SK-N-SH (cell line): ENCODE results near the gene TMC1. TPM values are rescaled to one million over a fixed set of nuclear protein-coding genes. Genes with fewer than 3 reads are reported as not detected.

Experiments
- CTCF ChIA-PET: fragments of 300-600, 350-600 bp; formaldehyde crosslinking; extraction: SDS; loops from one replicate; lab custom pipeline; 2021; lab: Yijun Ruan, JAX
- POLR2A ChIA-PET: fragments of 350-600 bp; sonication (Branson Sonifier 250); formaldehyde crosslinking; extraction: SDS; loops from one replicate; lab custom pipeline; 2020; ENCODE audit warnings: antibody characterized with exemption, inconsistent platforms; lab: Yijun Ruan, JAX
- DNase-seq: peaks from one replicate; pipeline ENCODE4 v3.0.0; 2012
- H2AFZ ChIP-seq: fragments of 200-600 bp; sonication (generic); 2 replicates; pipeline ENCODE4 v1.8.1; 2016; ENCODE audit warnings: antibody characterized with exemption, mild to moderate bottlenecking, low read depth
- H3F3A ChIP-seq: fragments of 200-600 bp; sonication (generic); replicated peaks from 2 replicates; pipeline ENCODE3; 2016; ENCODE audit warnings: antibody characterized with exemption, mild to moderate bottlenecking; ENCODE audit not compliant: insufficient read depth
- H3K27ac ChIP-seq, 2 experiments: fragments of 200-500 bp in 1 of 2; fragments of 200-600 bp in 1 of 2; sonication (Bioruptor generic) in 1 of 2; sonication (generic), shearing (Covaris generic) in 1 of 2; 2 replicates each; pipeline versions ENCODE4 v1.5.1 to v1.6.1; 2014 to 2016; ENCODE audit warnings: low read depth in 2 of 2, inconsistent platforms in 1 of 2, low read length in 1 of 2, mild to moderate bottlenecking in 1 of 2, mixed read lengths in 1 of 2
- H3K27me3 ChIP-seq: fragments of 200-600 bp; sonication (generic), shearing (Covaris generic); 2 replicates; pipeline ENCODE4 v1.6.1; 2016; ENCODE audit warnings: mixed run types; ENCODE audit not compliant: insufficient read depth
- H3K36me3 ChIP-seq, 2 experiments: fragments of 200-500 bp in 1 of 2; fragments of 200-600 bp in 1 of 2; sonication (Bioruptor generic) in 1 of 2; sonication (generic) in 1 of 2; replicated peaks in 1 of 2; 2 replicates each; pipeline versions ENCODE3 to v1.5.1; 2014 to 2016; ENCODE audit warnings: low read length in 1 of 2, mild to moderate bottlenecking in 1 of 2; ENCODE audit not compliant: insufficient read depth in 2 of 2, control insufficient read depth in 1 of 2
- H3K4me1 ChIP-seq, 2 experiments: fragments of 200-500 bp in 1 of 2; fragments of 200-600 bp in 1 of 2; sonication (Bioruptor generic) in 1 of 2; sonication (generic), shearing (Covaris generic) in 1 of 2; 2 replicates each; pipeline versions ENCODE4 v1.5.1 to v1.6.1; 2014 to 2016; ENCODE audit warnings: low read depth in 1 of 2, low read length in 1 of 2, mixed run types in 1 of 2; ENCODE audit not compliant: insufficient read depth in 2 of 2, control insufficient read depth in 1 of 2
- H3K4me2 ChIP-seq: fragments of 200-600 bp; sonication (generic), shearing (Covaris generic); 2 replicates; pipeline ENCODE4 v1.6.1; 2017; ENCODE audit warnings: mixed run types
- H3K4me3 ChIP-seq, 2 experiments: fragments of 200-500 bp in 1 of 2; fragments of 200-600 bp in 1 of 2; sonication (Bioruptor generic) in 1 of 2; sonication (generic), shearing (Covaris generic) in 1 of 2; 2 replicates each; pipeline versions ENCODE4 v1.5.1 to v1.8.1; 2014 to 2016; ENCODE audit warnings: low read depth in 2 of 2, inconsistent platforms in 1 of 2, low read length in 1 of 2, mild to moderate bottlenecking in 1 of 2, mixed read lengths in 1 of 2, moderate library complexity in 1 of 2
- H3K79me2 ChIP-seq: fragments of 200-600 bp; sonication (generic); 2 replicates; pipeline ENCODE4 v1.8.1; 2017; ENCODE audit warnings: mild to moderate bottlenecking; ENCODE audit not compliant: insufficient read depth
- H3K9ac ChIP-seq: fragments of 200-600 bp; sonication (generic); 2 replicates; pipeline ENCODE4 v1.6.1; 2017; ENCODE audit warnings: mixed run types
- H3K9me2 ChIP-seq: fragments of 200-600 bp; sonication (generic); 2 replicates; pipeline ENCODE4 v1.6.1; 2017; ENCODE audit warnings: mixed run types
- H3K9me3 ChIP-seq: fragments of 200-600 bp; sonication (generic); 2 replicates; pipeline ENCODE4 v1.6.1; 2017; ENCODE audit warnings: mixed run types, mild to moderate bottlenecking, moderate library complexity
- H4K20me1 ChIP-seq: fragments of 200-600 bp; sonication (generic); 2 replicates; pipeline ENCODE4 v1.6.1; 2017; ENCODE audit warnings: mild to moderate bottlenecking, mixed run types; ENCODE audit not compliant: insufficient read depth
- CTCF ChIP-seq: fragments of 200-600 bp; sonication (generic); IDR thresholded peaks from 2 replicates; pipeline ENCODE4 v1.6.1; 2017; ENCODE audit warnings: antibody characterized with exemption, mild to moderate bottlenecking, moderate library complexity
- ELF1 ChIP-seq: IDR thresholded peaks from 2 replicates; pipeline ENCODE4 v1.4.0; 2012
- EP300 ChIP-seq, 2 experiments: IDR thresholded peaks; 2 replicates each; pipeline versions ENCODE4 v1.4.0 to v1.6.1; 2012; ENCODE audit warnings: borderline replicate concordance in 1 of 2, low read depth in 1 of 2, low read length in 1 of 2
- FOSL2 ChIP-seq: IDR thresholded peaks from 2 replicates; pipeline ENCODE4 v1.4.0; 2012; ENCODE audit warnings: low read depth, mild to moderate bottlenecking, moderate library complexity, borderline replicate concordance
- FOXM1 ChIP-seq: IDR thresholded peaks from 2 replicates; pipeline ENCODE4 v1.4.0; 2012; ENCODE audit warnings: low read depth, mild to moderate bottlenecking
- IRF3 ChIP-seq: fragments of 150-350 bp; IDR thresholded peaks from 2 replicates; pipeline ENCODE4 v1.6.1; 2016; ENCODE audit warnings: mild to moderate bottlenecking, low read depth, low read length
- JUND ChIP-seq: IDR thresholded peaks from 2 replicates; pipeline ENCODE4 v1.4.0; 2012
- MAX ChIP-seq: IDR thresholded peaks from 2 replicates; pipeline ENCODE4 v1.4.0; 2012; ENCODE audit warnings: low read depth
- MXI1 ChIP-seq: IDR thresholded peaks from 2 replicates; pipeline ENCODE4 v1.6.1; 2012; ENCODE audit warnings: mild to moderate bottlenecking, low read depth, low read length, improper control_type of control experiment
- NFIC ChIP-seq: IDR thresholded peaks from 2 replicates; pipeline ENCODE4 v1.4.0; 2012; ENCODE audit warnings: borderline replicate concordance
- PBX3 ChIP-seq: IDR thresholded peaks from 2 replicates; pipeline ENCODE4; 2012
- POLR2AphosphoS5 ChIP-seq: IDR thresholded peaks from 2 replicates; pipeline ENCODE4 v1.6.1; 2012; ENCODE audit warnings: low read depth, low read length
- SMC3 ChIP-seq: IDR thresholded peaks from 2 replicates; pipeline ENCODE4 v1.6.1; 2012; ENCODE audit warnings: low read depth, low read length, improper control_type of control experiment
- TCF12 ChIP-seq: IDR thresholded peaks from 2 replicates; pipeline ENCODE4 v1.4.0; 2012
- YY1 ChIP-seq: IDR thresholded peaks from 2 replicates; pipeline ENCODE4 v1.4.0; 2012; ENCODE audit warnings: low read depth, mild to moderate bottlenecking
- WGBS: methylation state at CpG from one replicate; pipeline ENCODE4 v1.1.6; 2017; ENCODE audit warnings: low lambda C conversion rate; 5-methylcytosine and 5-hydroxymethylcytosine counted together
- polyA plus RNA-seq, 3 experiments: library from polyadenylated mRNA; depleted of rRNA; stranded (reverse); fragments of >200 nt; gene quantifications; 2 replicates each; pipeline ENCODE4 v1.2.3, GENCODE V29; 2012

TMC1 gene
- polyA plus RNA-seq, 1 of the 3 experiments (the other 2 are of a cell fraction) = not detected

GRCh38 chr9:72583370-72583769 is 62.0 kb downstream of the TMC1 start:
- H3K4me2 ChIP-seq = no peak overlapping the region
- no peak overlapping the region for H3K9ac ChIP-seq
- POLR2A ChIA-PET = no interaction called here
- H3K27me3 ChIP-seq = no peaks in the 10 kb centered on the region
- H3K27ac ChIP-seq = no peak overlapping the region
- CTCF ChIA-PET = interaction anchor here (1.5 kb wide), 1 partner anchor 9 kb away, joined by 5 read pairs; no protein-coding TSS in a partner anchor
- no peaks in the 10 kb centered on the region for H3K9me3 ChIP-seq
- H3F3A ChIP-seq = peaks cover 24% of the 10 kb centered on the region
- no peaks in the 10 kb centered on the region for H3K79me2 ChIP-seq
- H3K9me2 ChIP-seq = no peaks in the 10 kb centered on the region
- no peaks in the 10 kb centered on the region for H4K20me1 ChIP-seq
- no peak for DNase-seq
- H3K4me3 ChIP-seq = no peak overlapping the region
- no peaks in the 10 kb centered on the region for H3K36me3 ChIP-seq
- no peak overlapping the region for H2AFZ ChIP-seq
- peaks cover 0 to 20% of the 10 kb centered on the region in 2 experiments; a peak in 3 of 4 replicates for H3K4me1 ChIP-seq
- no peak for TF ChIP-seq MXI1
- no peak for TF ChIP-seq YY1
- TF ChIP-seq IRF3 = no peak
- no peak for TF ChIP-seq POLR2AphosphoS5
- TF ChIP-seq FOXM1 = no peak
- TF ChIP-seq NFIC = no peak
- TF ChIP-seq, all 33 proteins: peak for 0

- Histone ChIP-seq H3K27ac (no peak overlapping the region), H3K4me2 (no peak overlapping the region), H3F3A (peaks cover under 1% of the 10 kb centered on the region), H2AFZ (no peak overlapping the region), H3K36me3 (no peaks in the 10 kb centered on the region), H4K20me1 (no peaks in the 10 kb centered on the region), H3K4me1 (no peaks in the 10 kb centered on the region; a peak in 2 of 4 replicates), H3K9me3 (no peaks in the 10 kb centered on the region), H3K9me2 (no peaks in the 10 kb centered on the region), H3K27me3 (no peaks in the 10 kb centered on the region), H3K4me3 (no peak overlapping the region), H3K9ac (no peak overlapping the region), H3K79me2 (no peaks in the 10 kb centered on the region)
- ChIA-PET CTCF (interaction anchor here (1.0 kb wide), 1 partner anchor 305 kb away, joined by 3 read pairs; no protein-coding TSS in a partner anchor), POLR2A (no interaction called here)
- TF ChIP-seq NFIC (peak; percentile 19; the same call in 1 of the 2 replicates), MAX (no peak), FOXM1 (no peak), PBX3 (peak; percentile 40), ELF1 (peak; percentile 24; the same call in 1 of the 2 replicates), JUND (peak; percentile 50; the same call in 1 of the 2 replicates), EP300 (IDR thresholded peaks at IDR 0.05; ENCODE audit: borderline replicate concordance in 1 of 2, low read depth in 1 of 2, low read length in 1 of 2) (0 out of 4 replicates have a peak, but pooled peaks of 1 of the 2 experiments have one; percentile 24), TCF12 (peak; percentile 78), FOSL2 (peak; percentile 43; the same call in 1 of the 2 replicates), CTCF (peak; percentile 32; the same call in 1 of the 2 replicates), IRF3 (no peak), SMC3 (peak; percentile 11; the same call in 1 of the 2 replicates)
- no peak for DNase-seq
- WGBS = 9% methylated on average over 4 of the region's 5 CpGs
Measured at GRCh38 chr9:72586388-72587130, 65.2 kb downstream of the TMC1 start.
